HCT116 (cell line): Measurements from ENCODE around the gene CEP170B. TPM values are rescaled to one million over a fixed set of nuclear protein-coding genes. Genes with fewer than 3 reads are reported as not detected.

Experiments used
- ATAC-seq: fragments of 200-7000 bp; cut with Tn5 transposase; 2 replicates; pipeline ENCODE4 v1.9.1; 2020; ENCODE audit warnings: mild to moderate bottlenecking, moderate library complexity
- BruUV-seq: library from RNA; stranded (reverse); fragments of 400-500 nt; replicated peaks from 2 replicates; lab custom pipeline; 2021; lab: Mats Ljungman, UMichigan
- CTCF ChIA-PET: fragments of 300-600 bp; sonication (Branson Sonifier 250); formaldehyde crosslinking; loops from one replicate; lab custom pipeline; 2021; ENCODE audit warnings: antibody characterized with exemption; lab: Charles Lee
- POLR2A ChIA-PET: fragments of 300-600, 350-600 bp; sonication (Branson Sonifier 250); formaldehyde crosslinking; loops from one replicate; lab custom pipeline; 2021; ENCODE audit warnings: antibody characterized with exemption; lab: Charles Lee
- RAD21 ChIA-PET, 2 experiments: fragments of 300-600 bp; sonication (Branson Sonifier 250); formaldehyde crosslinking; loops; one replicate each; lab custom pipeline; 2023; ENCODE audit warnings: low total read pairs in 2 of 2; ENCODE audit not compliant: uncharacterized antibody in 2 of 2, unreplicated experiment in 2 of 2, low non-redundant PET in 1 of 2; lab: Charles Lee
- DNase-seq: peaks from one replicate; pipeline ENCODE4 v3.0.0-alpha.2; 2010; ENCODE audit warnings: low read depth, low spot score
- H2AFZ ChIP-seq: fragments of 200-600 bp; shearing (Covaris generic), sonication (generic); 2 replicates; pipeline ENCODE4 v1.6.1; 2017; ENCODE audit warnings: low read depth, mixed run types, mixed read lengths, antibody characterized with exemption, low read length; ENCODE audit not compliant: poor library complexity, severe bottlenecking
- H3K27ac ChIP-seq: 2 replicates; pipeline ENCODE4 v1.5.1; 2012; ENCODE audit warnings: low read depth, low read length
- H3K27me3 ChIP-seq: fragments of 200-600 bp; sonication (generic); 2 replicates; pipeline ENCODE4 v1.6.1; 2016; ENCODE audit warnings: mixed run types, low read length, mixed read lengths; ENCODE audit not compliant: insufficient read depth
- H3K36me3 ChIP-seq, 2 experiments: fragments of 200-500 bp in 1 of 2; fragments of 200-600 bp in 1 of 2; sonication (Bioruptor generic) in 1 of 2; sonication (generic) in 1 of 2; 2 replicates each; pipeline versions ENCODE4 v1.5.1 to v1.6.1; 2014 to 2016; ENCODE audit warnings: low read length in 2 of 2, inconsistent platforms in 1 of 2, mixed read lengths in 1 of 2, mixed run types in 1 of 2; ENCODE audit not compliant: insufficient read depth in 2 of 2, control insufficient read depth in 1 of 2
- H3K4me1 ChIP-seq, 2 experiments: fragments of 200-600 bp in 1 of 2; sonication (generic) in 1 of 2; 2 replicates each; pipeline versions ENCODE4 v1.5.1 to v1.6.1; 2012 to 2017; ENCODE audit warnings: low read length in 2 of 2, inconsistent platforms in 1 of 2, mild to moderate bottlenecking in 1 of 2, mixed read lengths in 1 of 2, mixed run types in 1 of 2, moderate library complexity in 1 of 2; ENCODE audit not compliant: insufficient read depth in 2 of 2, control insufficient read depth in 1 of 2
- H3K4me2 ChIP-seq: fragments of 200-600 bp; sonication (generic); 2 replicates; pipeline ENCODE4 v1.6.1; 2017; ENCODE audit warnings: mixed run types, low read length, mixed read lengths
- H3K4me3 ChIP-seq, 2 experiments: fragments of 200-600 bp in 1 of 2; sonication (generic) in 1 of 2; replicated peaks in 1 of 2; 2 replicates each; pipeline ENCODE4 v1.5.1; 2011 to 2016; ENCODE audit warnings: low read length in 2 of 2, control low read depth in 1 of 2, low read depth in 1 of 2, mild to moderate bottlenecking in 1 of 2, mixed read lengths in 1 of 2, mixed run types in 1 of 2
- H3K79me2 ChIP-seq: fragments of 200-600 bp; sonication (generic); 2 replicates; pipeline ENCODE4 v1.6.1; 2017; ENCODE audit warnings: mild to moderate bottlenecking, mixed run types, low read length, moderate library complexity, mixed read lengths; ENCODE audit not compliant: insufficient read depth
- H3K9ac ChIP-seq: fragments of 200-600 bp; sonication (generic); 2 replicates; pipeline ENCODE4 v1.6.1; 2016; ENCODE audit warnings: low read length, mixed read lengths
- H3K9me2 ChIP-seq: fragments of 200-600 bp; sonication (generic), shearing (Covaris generic); 2 replicates; pipeline ENCODE4 v1.6.1; 2017; ENCODE audit warnings: mixed run types, mild to moderate bottlenecking, moderate library complexity; ENCODE audit not compliant: insufficient read depth
- H3K9me3 ChIP-seq, 2 experiments: fragments of 200-500 bp in 1 of 2; fragments of 200-600 bp in 1 of 2; sonication (Bioruptor generic) in 1 of 2; sonication (generic) in 1 of 2; 2 replicates each; pipeline ENCODE4 v1.6.1; 2014 to 2017; ENCODE audit warnings: low read length in 2 of 2, mixed read lengths in 2 of 2, inconsistent platforms in 1 of 2, low read depth in 1 of 2, mild to moderate bottlenecking in 1 of 2, mixed run types in 1 of 2, moderate library complexity in 1 of 2; ENCODE audit not compliant: control insufficient read depth in 1 of 2, insufficient read depth in 1 of 2
- H4K20me1 ChIP-seq: fragments of 200-600 bp; sonication (generic), shearing (Covaris generic); 2 replicates; pipeline ENCODE4 v1.6.1; 2017; ENCODE audit warnings: mixed run types, mild to moderate bottlenecking, moderate library complexity; ENCODE audit not compliant: insufficient read depth
- POLR2A ChIP-seq: IDR thresholded peaks from 2 replicates; pipeline ENCODE4 v1.7.0; 2011; ENCODE audit warnings: borderline replicate concordance; ENCODE audit not compliant: insufficient read depth, insufficient read length; ENCODE audit errors: extremely low read depth
- SP1 ChIP-seq: IDR thresholded peaks from 2 replicates; pipeline ENCODE4 v1.6.1; 2012; ENCODE audit warnings: low read depth
- ZNF274 ChIP-seq: fragments of 200-500 bp; sonication (Bioruptor generic); IDR thresholded peaks from 2 replicates; pipeline ENCODE4 v1.6.1; 2014; ENCODE audit warnings: mild to moderate bottlenecking, low read depth, low read length, inconsistent platforms
- intact Hi-C: fragments of 100-400 bp; cut with micrococcal nuclease; formaldehyde crosslinking; loops from 2 replicates; pipeline ENCODE4 v1.10.0; 2022
- total RNA-seq: library from RNA; stranded (reverse); gene quantifications from one replicate; pipeline ENCODE4 v1.2.1, GENCODE V29; 2021; ENCODE audit not compliant: unreplicated experiment
- TF ChIP-seq, protein P1 (sequence below), 3 experiments: fragments of 200-600 bp in 1 of 3; sonication (generic) in 1 of 3; IDR thresholded peaks in 2 of 3; conservative IDR thresholded peaks in 1 of 3; 2 replicates each; pipeline ENCODE4 v1.5.1; 2012 to 2017; ENCODE audit warnings: low read depth in 2 of 3, low read length in 2 of 3, antibody characterized with exemption in 1 of 3, borderline replicate concordance in 1 of 3, control low read depth in 1 of 3, mild to moderate bottlenecking in 1 of 3, mixed read lengths in 1 of 3, mixed run types in 1 of 3, moderate library complexity in 1 of 3; ENCODE audit not compliant: insufficient read depth in 1 of 3
- TF ChIP-seq, protein P2 (sequence below): IDR thresholded peaks from 2 replicates; pipeline ENCODE4 v1.6.1; 2012

The CEP170B gene
- total RNA-seq, 1 experiment from 2014 or later: 45.9 TPM

DNA sequence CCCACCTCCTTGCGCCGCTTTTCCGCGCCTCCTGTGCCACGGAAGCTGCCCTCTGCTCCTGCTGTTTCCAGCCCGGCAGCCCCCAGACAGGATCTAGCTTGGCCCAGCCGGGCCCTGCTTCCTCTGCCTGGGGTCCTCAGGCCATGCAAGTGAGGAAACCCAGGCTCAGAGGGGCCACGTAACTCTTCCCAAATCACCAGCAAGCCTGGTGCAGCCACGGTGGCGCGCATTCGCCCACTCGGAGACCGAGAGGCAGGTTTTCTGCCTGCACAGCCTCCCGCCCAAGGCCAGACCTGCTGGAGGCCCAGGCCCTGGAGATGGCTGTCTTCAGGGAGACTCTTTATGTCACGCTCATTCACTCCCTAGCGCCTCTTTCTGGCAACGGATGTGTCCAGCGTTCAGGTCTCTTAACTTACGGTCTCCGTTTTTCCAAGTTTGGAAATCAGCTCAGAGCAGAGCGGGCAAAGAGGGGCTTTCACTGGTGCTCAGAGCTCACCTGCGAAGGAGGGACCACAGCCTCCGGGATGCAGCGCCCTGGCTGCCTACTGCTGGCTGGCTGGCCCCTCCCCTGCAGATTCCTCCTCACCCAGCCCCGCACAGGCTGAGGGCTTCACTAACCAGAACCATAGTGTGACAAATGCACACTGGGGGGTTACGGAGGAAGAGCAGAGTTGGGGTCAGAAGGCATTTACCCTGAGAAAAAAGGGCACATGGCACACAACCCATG is 20.6 kb upstream of the CEP170B start:
- H4K20me1 ChIP-seq: no peaks in the 10 kb centered on the region
- H3K9ac ChIP-seq: no peak overlapping the region
- CTCF ChIA-PET: no interaction called here
- no peaks in the 10 kb centered on the region for H3K36me3 ChIP-seq
- RAD21 ChIA-PET: no interaction called here
- no peaks in the 10 kb centered on the region for H3K9me3 ChIP-seq
- H3K4me2 ChIP-seq: no peak overlapping the region
- no peak overlapping the region for H3K27ac ChIP-seq
- intact Hi-C loops: no loop called here
- no peaks in the 10 kb centered on the region for H3K9me2 ChIP-seq
- no peak for DNase-seq
- TF ChIP-seq, protein P1, sequence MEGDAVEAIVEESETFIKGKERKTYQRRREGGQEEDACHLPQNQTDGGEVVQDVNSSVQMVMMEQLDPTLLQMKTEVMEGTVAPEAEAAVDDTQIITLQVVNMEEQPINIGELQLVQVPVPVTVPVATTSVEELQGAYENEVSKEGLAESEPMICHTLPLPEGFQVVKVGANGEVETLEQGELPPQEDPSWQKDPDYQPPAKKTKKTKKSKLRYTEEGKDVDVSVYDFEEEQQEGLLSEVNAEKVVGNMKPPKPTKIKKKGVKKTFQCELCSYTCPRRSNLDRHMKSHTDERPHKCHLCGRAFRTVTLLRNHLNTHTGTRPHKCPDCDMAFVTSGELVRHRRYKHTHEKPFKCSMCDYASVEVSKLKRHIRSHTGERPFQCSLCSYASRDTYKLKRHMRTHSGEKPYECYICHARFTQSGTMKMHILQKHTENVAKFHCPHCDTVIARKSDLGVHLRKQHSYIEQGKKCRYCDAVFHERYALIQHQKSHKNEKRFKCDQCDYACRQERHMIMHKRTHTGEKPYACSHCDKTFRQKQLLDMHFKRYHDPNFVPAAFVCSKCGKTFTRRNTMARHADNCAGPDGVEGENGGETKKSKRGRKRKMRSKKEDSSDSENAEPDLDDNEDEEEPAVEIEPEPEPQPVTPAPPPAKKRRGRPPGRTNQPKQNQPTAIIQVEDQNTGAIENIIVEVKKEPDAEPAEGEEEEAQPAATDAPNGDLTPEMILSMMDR (IDR thresholded peaks at IDR 0.05 in 2 of 3, conservative IDR thresholded peaks at IDR 0.05 in 1 of 3; ENCODE audit: borderline replicate concordance in 1 of 3, insufficient read depth in 1 of 3, low read depth in 2 of 3, low read length in 2 of 3): 0 out of 6 replicates have a peak, but pooled peaks of 1 of the 3 experiments have one; percentile 8
- TF ChIP-seq POLR2A: no peak
- no peak for TF ChIP-seq SP1
- TF ChIP-seq, all 23 proteins: peak for 1
- no peak for ATAC-seq
- Histone ChIP-seq H3K4me1 (no peaks in the 10 kb centered on the region), H3K79me2 (no peaks in the 10 kb centered on the region), H3K4me3 (no peak overlapping the region), H3K27me3 (no peaks in the 10 kb centered on the region; the same call in 1 of the 2 replicates), H2AFZ (no peak overlapping the region)
- no TSS peak for BruUV-seq
- POLR2A ChIA-PET: no interaction called here

DNA sequence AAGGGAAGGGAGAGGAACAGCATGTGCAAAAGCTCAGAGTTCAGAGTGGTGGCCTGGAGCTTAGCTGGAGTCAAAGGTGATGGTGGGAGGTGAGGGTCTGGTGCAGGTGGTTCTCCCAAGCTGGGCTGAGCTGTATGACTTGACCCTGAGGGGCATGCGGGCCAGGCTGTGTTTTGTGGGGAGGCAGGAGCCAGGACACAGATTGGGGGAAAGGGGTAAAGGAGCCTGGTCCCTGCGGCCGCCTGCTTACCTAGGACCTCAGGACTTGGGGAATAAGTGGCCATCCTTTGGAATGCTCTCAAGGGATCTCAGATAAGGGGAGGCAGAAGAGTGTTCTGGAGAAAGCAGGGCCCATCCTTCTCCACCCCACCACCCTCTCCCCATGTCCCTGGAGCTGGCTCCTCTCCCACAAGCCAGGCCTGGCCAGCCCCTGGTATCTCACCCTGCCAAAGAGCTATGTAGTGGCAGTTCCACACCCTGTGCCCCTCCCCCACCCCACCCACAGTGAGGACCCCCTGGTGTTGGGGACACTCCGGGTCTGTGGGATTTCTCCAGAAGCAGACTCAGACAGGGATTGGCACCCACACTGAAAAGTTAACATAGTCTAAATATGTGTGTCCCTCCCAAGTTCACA is 19.9 kb upstream of the CEP170B start:
- no peak overlapping the region for H3K4me3 ChIP-seq
- no peak overlapping the region for H3K4me2 ChIP-seq
- no peaks in the 10 kb centered on the region; the same call in 1 of the 2 replicates for H3K27me3 ChIP-seq
- no peaks in the 10 kb centered on the region for H3K4me1 ChIP-seq
- ATAC-seq: no peak
- ChIA-PET RAD21 (no interaction called here), POLR2A (no interaction called here), CTCF (no interaction called here)
- H4K20me1 ChIP-seq: no peaks in the 10 kb centered on the region
- TF ChIP-seq, protein P2, sequence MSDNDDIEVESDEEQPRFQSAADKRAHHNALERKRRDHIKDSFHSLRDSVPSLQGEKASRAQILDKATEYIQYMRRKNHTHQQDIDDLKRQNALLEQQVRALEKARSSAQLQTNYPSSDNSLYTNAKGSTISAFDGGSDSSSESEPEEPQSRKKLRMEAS: no peak
- TF ChIP-seq ZNF274: no peak
- no peaks in the 10 kb centered on the region for H3K79me2 ChIP-seq
- H3K9me2 ChIP-seq: no peaks in the 10 kb centered on the region
- no peaks in the 10 kb centered on the region for H3K36me3 ChIP-seq
- DNase-seq: no peak
- no peaks in the 10 kb centered on the region for H3K9me3 ChIP-seq
- no TSS peak for BruUV-seq
- no peak overlapping the region for H2AFZ ChIP-seq
- no peak overlapping the region for H3K9ac ChIP-seq
- H3K27ac ChIP-seq: no peak overlapping the region
- intact Hi-C loops: no loop called here
